Vagina (tissue), 2 donors: Measurements from ENCODE around the gene TAS2R41. TPM values are rescaled to one million over a fixed set of nuclear protein-coding genes. Genes with fewer than 3 reads are reported as not detected.

ENCODE experiments used
- DNase-seq, 2 donors: peaks; one replicate each; pipeline ENCODE4 v3.0.0-alpha.2; 2017; ENCODE audit errors: extremely low spot score in 2 of 2
- H3K27ac ChIP-seq: fragments of 200-600 bp; sonication (generic); one replicate; pipeline ENCODE4 v1.5.1; 2019
- H3K27me3 ChIP-seq: fragments of 200-600 bp; sonication (generic); one replicate; pipeline ENCODE4 v1.5.1; 2019
- H3K36me3 ChIP-seq, 2 donors: fragments of 200-600 bp; sonication (generic); one replicate each; pipeline ENCODE4 v1.5.1; 2017 to 2019
- H3K4me1 ChIP-seq: fragments of 200-600 bp; sonication (generic); one replicate; pipeline ENCODE4 v1.5.1; 2019
- H3K4me3 ChIP-seq, 2 donors: fragments of 200-600 bp; sonication (generic); 1 replicate in 1 of 2; 2 replicates in 1 of 2; pipeline ENCODE4 v1.5.1; 2016 to 2019
- H3K9me3 ChIP-seq: fragments of 200-600 bp; sonication (generic); one replicate; pipeline ENCODE4 v1.5.1; 2019
- CTCF ChIP-seq, 3 experiments: fragments of 450-650 bp in 2 of 3; fragments of 200-600 bp in 1 of 3; sonication (generic) in 1 of 3; IDR thresholded peaks; one replicate each; pipeline ENCODE4 v1.5.1; 2017 to 2019; ENCODE audit warnings: antibody characterized with exemption in 3 of 3, mild to moderate bottlenecking in 2 of 3, moderate library complexity in 2 of 3
- POLR2A ChIP-seq, 2 donors: fragments of 450-650 bp; IDR thresholded peaks; one replicate each; pipeline ENCODE4 v1.6.1; 2017; ENCODE audit warnings: antibody characterized with exemption in 2 of 2, mild to moderate bottlenecking in 2 of 2, moderate library complexity in 2 of 2
- POLR2AphosphoS5 ChIP-seq, 2 donors: sonication (generic); formaldehyde crosslinking; IDR thresholded peaks; one replicate each; pipeline ENCODE4 v1.9.0; 2017; ENCODE audit warnings: antibody characterized with exemption in 2 of 2, mild to moderate bottlenecking in 2 of 2, low read depth in 1 of 2; ENCODE audit not compliant: insufficient read depth in 1 of 2
- intact Hi-C: fragments of 100-400 bp; cut with DNase I; formaldehyde crosslinking; loops from one replicate; pipeline ENCODE4 v1.15.1; 2023
- total RNA-seq: library from RNA; depleted of rRNA; stranded (reverse); fragments of >200 nt; gene quantifications from one replicate; pipeline ENCODE4 v1.2.3, GENCODE V29; 2016

TAS2R41 gene
- total RNA-seq, 1 donor from 2014 or later = not detected

DNA sequence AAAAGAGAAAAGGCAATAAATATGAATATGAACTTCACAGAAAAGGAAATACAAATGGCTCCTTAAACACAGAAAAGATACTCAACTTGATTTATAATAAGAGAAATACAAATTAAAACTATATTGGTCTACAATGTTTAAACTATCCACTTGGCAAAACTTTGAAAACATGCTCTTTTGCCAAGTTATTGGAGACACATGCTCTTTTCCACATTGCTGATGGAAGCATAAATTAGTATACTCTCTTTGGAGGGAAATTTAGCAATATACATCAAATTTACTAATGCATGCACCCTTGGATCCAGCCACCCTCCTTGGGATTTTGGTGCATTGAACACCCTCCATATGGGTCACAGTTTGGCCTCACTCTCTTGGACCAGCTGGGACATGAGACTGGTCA is 26.6 kb upstream of the TAS2R41 start:
- no peak for DNase-seq
- TF ChIP-seq POLR2A (IDR thresholded peaks at IDR 0.05) (no peak), CTCF (IDR thresholded peaks at IDR 0.05) (no peak), POLR2AphosphoS5 (IDR thresholded peaks at IDR 0.05; ENCODE audit: insufficient read depth in 1 of 2, low read depth in 1 of 2) (no peak)
- intact Hi-C loops = no loop called here
- H3K9me3 ChIP-seq = no peaks in the 10 kb centered on the region
- no peak overlapping the region for H3K4me3 ChIP-seq
- H3K27me3 ChIP-seq = no peaks in the 10 kb centered on the region
- no peaks in the 10 kb centered on the region for H3K36me3 ChIP-seq
- no peak overlapping the region for H3K27ac ChIP-seq
- H3K4me1 ChIP-seq = peaks cover 8% of the 10 kb centered on the region

DNA sequence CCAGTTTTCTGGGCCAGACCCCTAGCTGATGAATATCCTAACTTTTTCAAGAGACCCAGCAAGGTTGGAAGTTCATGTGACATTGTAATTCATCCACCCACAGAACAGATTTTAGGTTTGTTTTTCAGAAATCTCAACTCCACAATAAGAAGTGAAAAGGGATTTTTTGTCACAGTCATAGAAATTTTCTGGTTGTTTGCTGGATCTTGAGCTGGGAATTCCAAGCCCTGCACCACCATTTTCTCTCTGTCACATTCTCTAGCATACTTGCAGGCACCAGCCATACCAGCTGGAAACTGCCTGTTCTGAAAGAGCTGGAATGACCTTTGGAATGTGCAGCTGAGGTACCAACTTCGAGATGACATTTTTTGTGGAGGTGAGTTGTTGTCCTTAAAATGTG is 25.9 kb upstream of the TAS2R41 start:
- Histone ChIP-seq H3K36me3 (no peaks in the 10 kb centered on the region), H3K4me1 (peaks cover 8% of the 10 kb centered on the region)
- TF ChIP-seq POLR2AphosphoS5 (IDR thresholded peaks at IDR 0.05; ENCODE audit: insufficient read depth in 1 of 2, low read depth in 1 of 2) (no peak), POLR2A (IDR thresholded peaks at IDR 0.05) (no peak), CTCF (IDR thresholded peaks at IDR 0.05) (no peak)

DNA sequence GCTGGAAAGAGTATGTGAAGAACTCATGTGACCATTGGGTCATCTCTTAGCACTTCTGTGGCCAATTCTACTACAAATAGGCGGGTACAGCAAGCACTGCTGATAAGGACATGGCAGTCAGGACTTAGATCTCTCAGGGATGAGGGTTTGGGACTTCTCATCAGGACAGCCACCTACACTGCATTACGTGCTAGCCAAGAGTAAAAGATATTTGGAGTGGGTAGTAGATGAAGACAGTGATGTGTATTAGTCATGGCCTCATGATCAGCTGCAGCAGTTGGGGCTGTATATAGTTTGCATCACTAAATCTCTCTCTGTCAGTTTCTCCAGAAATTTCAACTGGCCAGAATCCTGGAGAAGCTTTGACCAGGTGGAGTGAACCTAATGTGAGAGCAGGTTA is 25.2 kb upstream of the TAS2R41 start:
- no peaks in the 10 kb centered on the region for H3K27me3 ChIP-seq
- no peak for TF ChIP-seq POLR2A (IDR thresholded peaks at IDR 0.05)
- no peak for TF ChIP-seq POLR2AphosphoS5 (IDR thresholded peaks at IDR 0.05; ENCODE audit: insufficient read depth in 1 of 2, low read depth in 1 of 2)
- TF ChIP-seq CTCF (IDR thresholded peaks at IDR 0.05) = no peak
- H3K27ac ChIP-seq = no peak overlapping the region
- peaks cover 11% of the 10 kb centered on the region for H3K4me1 ChIP-seq
- intact Hi-C loops = no loop called here
- no peaks in the 10 kb centered on the region for H3K9me3 ChIP-seq
- no peaks in the 10 kb centered on the region for H3K36me3 ChIP-seq
- DNase-seq = no peak
- H3K4me3 ChIP-seq = no peak overlapping the region

More for the DNA sequence above, 25.9 kb upstream of the TAS2R41 start:
- Histone ChIP-seq H3K27me3 (no peaks in the 10 kb centered on the region), H3K9me3 (no peaks in the 10 kb centered on the region), H3K27ac (no peak overlapping the region), H3K4me3 (no peak overlapping the region)
- intact Hi-C loops = no loop called here
- no peak for DNase-seq

GRCh38 chr7:143454091-143454680 is 23.5 kb upstream of the TAS2R41 start:
- H3K36me3 ChIP-seq = no peaks in the 10 kb centered on the region
- no peak overlapping the region for H3K4me3 ChIP-seq
- no peak overlapping the region for H3K27ac ChIP-seq
- no peaks in the 10 kb centered on the region for H3K27me3 ChIP-seq
- no peak for DNase-seq
- peaks cover 28% of the 10 kb centered on the region for H3K4me1 ChIP-seq
- peak in 1 of 2 donors; percentile 33 for TF ChIP-seq POLR2AphosphoS5 (IDR thresholded peaks at IDR 0.05; ENCODE audit: insufficient read depth in 1 of 2, low read depth in 1 of 2)
- no peak for TF ChIP-seq POLR2A (IDR thresholded peaks at IDR 0.05)
- intact Hi-C loops = no loop called here
- no peaks in the 10 kb centered on the region for H3K9me3 ChIP-seq

GRCh38 chr7:143455491-143455890 is 22.2 kb upstream of the TAS2R41 start:
- intact Hi-C loops = no loop called here
- no peak for DNase-seq

More at GRCh38 chr7:143455491-143455890, 22.2 kb upstream of the TAS2R41 start:
- Histone ChIP-seq H3K4me1 (peaks cover 29% of the 10 kb centered on the region), H3K9me3 (no peaks in the 10 kb centered on the region), H3K36me3 (no peaks in the 10 kb centered on the region), H3K4me3 (no peak overlapping the region), H3K27ac (no peak overlapping the region), H3K27me3 (no peaks in the 10 kb centered on the region)
- TF ChIP-seq POLR2AphosphoS5 (IDR thresholded peaks at IDR 0.05; ENCODE audit: insufficient read depth in 1 of 2, low read depth in 1 of 2) (no peak), POLR2A (IDR thresholded peaks at IDR 0.05) (no peak), CTCF (IDR thresholded peaks at IDR 0.05) (no peak)
